GM18499 (cell line): Measurements from ENCODE around the gene PTPRN2.
"Not testable (repeated sequence)": the region's sequence is repeated elsewhere in the genome, so short reads cannot be mapped to it uniquely, and the experiment has no call there.

Source experiments
- ATAC-seq: cut with Tn5 transposase; IDR thresholded peaks from one replicate; pipeline ENCODE4 v1.9.1; 2021; ENCODE audit warnings: moderate number of reproducible peaks; ENCODE audit not compliant: insufficient read depth, unreplicated experiment

PTPRN2 gene

DNA sequence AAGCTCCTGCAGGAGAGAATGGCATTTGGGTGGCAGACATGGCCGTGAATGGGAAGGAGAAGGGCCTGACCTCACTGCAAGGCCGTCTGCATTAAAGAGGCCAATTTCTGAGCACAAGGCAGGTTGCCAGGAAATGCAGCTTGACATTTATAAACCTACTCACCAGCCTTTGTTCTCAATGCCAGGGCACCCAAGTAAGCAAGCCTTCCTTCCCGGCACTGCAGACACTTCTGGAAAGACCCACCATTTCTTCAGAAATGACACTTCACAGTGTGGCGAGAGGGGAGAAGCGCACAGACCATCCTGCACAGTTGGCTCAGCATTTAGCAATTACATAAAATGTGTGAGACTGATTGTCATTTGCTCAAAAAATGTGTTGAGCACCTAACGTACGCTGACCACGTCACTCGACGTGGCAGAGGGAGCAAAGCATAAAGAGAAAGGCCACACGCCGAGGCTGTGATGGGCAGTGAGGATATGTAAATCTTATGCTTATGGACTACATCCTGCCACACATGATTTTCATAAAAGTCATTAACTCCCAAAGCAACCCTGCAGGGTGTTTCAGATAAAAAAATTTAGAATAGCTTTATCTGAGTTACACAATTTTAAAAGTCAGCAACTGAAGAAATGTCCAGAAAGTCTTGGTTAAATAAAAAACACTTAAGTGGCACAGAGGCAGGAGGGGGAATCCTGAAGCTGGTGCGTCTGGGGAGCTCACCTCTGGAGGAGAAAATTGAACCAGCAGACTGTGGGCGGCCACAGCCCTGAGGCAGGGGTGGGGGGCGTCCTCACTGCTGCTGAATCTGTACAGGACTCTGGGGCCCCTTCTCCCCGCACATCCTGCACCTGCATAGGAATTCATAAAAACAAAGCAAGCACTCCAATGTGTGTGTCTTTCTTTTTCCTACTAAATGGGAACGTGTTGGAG lies 543.8 kb downstream of the PTPRN2 start:
- ATAC-seq = no peak

DNA sequence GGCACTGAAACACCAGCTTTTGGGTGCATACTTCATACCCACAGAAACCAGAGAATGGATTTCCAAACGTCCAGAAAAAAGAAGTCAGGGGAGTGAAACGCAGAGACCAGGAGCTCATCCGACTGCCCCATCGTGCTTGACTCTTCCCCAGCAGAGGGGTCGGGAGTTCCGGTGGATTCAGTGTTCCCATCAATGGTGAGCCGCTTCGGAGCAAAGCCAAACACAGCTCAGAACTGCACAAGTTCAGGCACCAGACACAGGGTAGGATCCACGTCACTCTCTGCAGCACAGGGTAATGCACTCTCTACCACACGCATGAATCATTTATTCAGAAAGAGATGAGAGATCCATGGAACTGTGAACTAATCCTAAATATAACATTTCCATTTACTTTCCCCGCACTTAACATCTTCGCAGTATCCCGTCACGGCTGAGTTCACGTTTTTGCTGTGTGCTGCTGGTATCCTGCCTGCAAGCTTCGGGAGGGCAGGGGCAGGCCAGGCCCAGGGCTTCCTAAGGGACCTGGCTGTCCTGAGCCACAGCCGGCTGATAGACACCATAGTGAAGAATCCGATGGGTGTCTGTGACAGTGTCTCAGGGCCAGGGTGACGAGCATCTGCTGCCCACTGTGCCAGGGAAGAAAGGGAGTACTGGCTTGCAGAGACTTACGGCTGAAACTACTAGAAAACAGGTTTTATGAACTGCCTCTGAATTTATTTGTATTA lies 545.3 kb downstream of the PTPRN2 start:
- ATAC-seq = no peak

DNA sequence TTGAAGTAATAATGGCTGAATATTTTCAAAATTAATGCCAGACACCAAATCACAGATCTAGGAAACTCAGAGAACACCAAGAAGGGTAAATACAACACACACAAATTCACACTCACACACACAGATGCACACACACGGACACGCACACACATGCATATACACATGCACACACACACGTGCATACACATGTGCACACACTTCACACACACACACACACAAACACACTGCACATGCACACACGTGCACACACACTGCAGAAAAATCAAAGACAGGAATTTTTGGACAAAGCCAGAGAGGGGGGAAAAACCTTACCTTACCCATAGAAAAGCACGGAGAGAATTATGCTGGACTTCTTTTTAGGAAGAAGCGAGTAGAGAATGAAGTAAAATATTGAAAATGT lies 547.4 kb downstream of the PTPRN2 start:
- no peak for ATAC-seq

DNA sequence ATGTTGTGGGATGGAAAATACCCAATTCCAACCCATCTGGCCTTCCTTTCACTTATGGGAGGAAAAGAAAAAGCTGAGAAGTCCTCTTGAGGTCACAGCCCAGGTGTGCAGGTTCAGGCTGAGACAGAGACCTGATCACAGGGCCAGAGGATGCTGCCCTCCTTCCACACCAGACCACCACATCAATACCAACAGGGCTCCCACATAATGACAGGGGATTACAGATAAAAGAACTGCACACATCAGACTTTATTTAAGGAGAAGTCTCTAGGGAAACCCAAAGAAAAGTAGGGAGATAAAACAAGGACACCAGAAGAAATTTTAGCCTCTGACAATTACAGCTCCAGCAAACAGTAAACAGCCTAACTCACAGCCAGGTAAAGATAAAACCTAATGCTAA lies 548.4 kb downstream of the PTPRN2 start:
- no peak for ATAC-seq

DNA sequence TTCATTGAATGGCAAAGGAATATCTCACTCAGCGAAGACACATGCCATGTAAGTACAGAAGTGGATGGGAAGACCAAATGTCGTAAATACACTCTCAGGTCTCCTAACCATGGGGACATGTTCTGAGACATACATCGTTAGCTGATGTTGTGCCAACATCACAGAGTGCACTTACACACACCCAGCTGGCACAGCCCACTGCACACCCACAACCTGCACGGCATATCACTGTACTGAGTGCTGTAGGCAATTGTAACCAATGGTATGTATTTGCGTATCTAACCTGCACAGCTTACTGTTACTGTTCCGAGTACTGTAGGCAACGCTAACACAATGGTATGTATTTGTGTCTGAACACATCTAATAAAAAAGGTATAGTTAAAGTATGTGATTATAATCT lies 550.4 kb downstream of the PTPRN2 start:
- ATAC-seq = no peak

DNA sequence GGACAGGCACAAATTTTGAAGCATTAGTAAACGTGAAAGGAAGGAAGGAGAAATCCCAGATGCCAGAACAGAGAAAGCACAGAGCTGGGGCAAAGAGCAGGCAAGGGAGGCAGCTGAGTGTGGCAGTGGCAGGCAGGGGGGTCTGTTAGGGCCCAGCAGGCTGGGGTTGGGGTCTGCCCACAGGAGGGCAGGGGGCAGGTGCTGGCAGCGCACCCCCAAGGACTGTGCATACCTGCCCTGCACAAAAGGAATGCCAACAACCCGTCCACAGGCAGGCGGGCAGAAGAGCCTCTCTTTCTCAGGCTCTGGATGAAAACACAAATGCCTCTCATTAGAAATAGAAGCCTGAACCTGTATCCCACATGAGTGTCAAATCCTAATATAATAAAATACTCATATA lies 552.3 kb downstream of the PTPRN2 start:
- ATAC-seq = no peak

DNA sequence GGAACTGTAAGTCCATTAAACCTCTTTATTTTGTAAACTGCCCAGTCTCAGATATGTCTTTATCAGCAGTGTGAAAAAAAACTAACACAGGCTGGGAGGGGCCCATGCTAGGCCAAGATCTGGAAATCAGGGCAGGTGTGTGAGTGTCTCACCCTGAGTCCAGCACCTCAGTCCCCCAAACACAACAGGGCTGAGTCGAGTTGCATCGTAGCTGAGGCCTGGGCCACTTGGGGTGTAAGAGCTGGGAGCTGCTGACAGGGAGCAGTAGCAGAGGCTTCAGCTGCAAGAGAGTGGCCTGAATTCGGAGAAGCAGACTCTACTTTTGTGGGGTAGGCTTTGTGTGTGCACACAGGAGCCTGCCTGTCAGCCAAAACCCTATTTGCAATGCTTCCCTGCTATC lies 553.1 kb downstream of the PTPRN2 start:
- ATAC-seq = no peak

DNA sequence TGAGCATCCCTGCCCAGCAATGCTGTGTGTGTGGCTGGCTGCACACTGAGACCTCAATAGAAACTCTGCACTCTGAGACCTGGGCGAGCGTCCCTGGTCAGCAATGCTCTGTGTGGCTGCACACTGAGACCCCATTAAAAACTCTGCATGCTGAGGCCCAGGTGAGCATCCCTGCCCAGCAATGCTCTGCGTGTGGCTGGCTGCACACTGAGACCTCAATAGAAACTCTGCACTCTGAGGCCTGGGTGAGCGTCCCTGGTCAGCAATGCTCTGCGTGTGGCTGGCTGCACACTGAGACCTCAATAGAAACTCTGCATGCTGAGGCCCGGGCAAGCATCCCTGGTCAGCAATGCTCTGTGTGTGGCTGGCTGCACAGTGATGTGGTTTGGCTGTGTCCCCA lies 553.7 kb downstream of the PTPRN2 start:
- ATAC-seq = not testable (repeated sequence)

DNA sequence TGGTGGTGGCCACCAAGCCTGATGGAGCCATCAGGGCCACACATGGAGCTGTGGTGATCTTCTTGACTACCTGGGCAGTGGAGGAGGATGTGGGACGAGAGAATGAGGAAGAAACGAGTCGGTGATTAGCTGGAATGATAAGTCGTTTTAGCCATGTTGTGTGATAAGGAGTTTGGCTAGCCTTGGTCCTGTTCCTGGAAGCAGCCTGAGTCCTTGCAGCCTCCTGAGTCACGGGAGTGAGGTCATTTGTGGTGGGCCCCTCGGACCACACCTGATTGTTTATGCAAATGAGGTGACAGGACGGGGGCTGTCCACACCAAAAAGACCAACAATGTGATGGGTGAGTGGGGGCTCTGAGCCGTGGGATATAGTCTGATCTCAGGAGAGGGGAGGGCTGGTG lies 554.4 kb downstream of the PTPRN2 start:
- ATAC-seq = no peak

DNA sequence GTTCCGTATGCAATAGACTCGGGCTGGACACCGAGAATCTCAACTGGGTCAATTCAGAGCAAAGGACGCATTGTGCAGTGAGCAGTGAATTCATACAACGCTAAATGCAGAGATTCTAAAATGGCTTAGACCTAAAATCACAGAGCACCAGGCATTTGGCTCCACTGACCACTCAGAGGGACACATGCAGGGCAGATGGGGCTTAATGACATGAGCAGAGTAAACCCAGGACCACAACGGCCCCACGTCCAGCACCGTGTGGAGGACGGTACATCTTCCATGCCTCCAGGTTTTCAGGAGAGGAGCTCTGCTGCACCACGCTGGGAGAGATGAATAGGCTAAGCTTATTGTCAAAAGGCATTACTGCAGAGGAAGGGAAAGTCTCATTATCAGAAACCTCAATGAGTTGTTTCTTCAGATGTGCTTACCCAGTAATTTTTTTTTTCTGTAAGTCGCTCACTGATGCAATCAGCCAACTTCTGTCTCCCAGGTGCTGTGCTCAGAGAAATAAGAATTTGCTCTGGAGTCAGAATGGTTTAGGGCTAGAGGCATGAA lies 555.0 kb downstream of the PTPRN2 start:
- no peak for ATAC-seq

DNA sequence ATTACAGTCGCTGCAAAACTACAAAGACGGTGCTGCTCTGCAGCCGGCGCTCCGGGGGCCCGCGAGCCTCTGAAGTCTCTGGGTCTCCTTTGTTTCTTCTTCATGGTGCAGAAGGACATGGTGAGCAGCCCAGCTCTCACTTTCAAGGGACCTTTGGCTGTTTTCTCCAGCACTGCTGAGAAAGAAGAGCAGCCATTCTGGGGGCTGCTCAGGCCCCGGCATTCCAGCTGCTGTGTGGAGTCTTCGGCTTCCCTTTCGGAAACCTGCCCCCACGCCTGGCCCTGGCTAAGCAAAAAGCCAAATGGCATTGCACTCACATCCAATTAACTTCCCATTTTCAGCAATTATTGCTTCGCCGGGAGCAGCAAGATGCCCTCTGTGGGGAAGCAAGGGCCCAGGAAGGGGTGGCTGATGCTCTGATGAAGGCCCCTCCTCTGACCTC lies 555.7 kb downstream of the PTPRN2 start:
- no peak for ATAC-seq

DNA sequence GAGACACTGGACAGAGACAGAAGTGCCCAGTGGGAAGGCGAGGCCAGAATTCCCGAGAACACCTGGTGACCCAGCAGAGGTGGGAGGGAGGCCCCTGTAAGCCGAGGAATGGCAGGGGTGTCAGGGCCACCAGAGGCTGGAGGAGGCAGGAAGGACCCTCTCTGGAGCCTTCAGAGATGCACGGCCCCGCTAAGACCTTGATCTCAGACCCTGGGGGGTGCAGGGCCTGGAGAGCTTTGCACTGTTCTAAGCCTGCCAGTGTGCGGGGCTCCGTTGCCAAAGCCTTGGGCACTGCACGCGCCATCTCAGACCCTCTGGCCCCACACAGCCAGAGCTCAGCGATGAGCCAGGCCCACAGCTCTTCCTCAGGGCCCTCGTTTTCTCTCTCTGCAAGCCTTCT lies 557.1 kb downstream of the PTPRN2 start:
- no peak for ATAC-seq

DNA sequence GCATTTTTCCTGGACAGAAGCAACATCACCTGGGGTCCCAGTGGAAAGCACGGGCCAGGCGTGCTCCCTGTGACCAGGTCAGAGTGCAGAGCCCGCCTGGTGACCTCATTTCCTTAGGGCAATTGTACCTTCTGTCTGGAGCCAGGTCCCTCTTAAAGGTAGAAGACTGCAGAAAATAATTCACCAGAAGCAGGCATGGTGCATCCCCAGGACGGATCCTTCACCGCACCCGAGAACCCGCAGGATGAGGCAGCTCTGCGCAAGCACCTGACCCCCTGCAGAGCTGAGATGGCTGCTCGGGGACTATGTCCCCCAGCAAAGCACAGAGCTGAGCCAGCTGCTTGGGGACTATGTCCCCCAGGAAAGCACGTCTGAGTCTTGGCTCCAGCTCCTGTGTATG lies 557.6 kb downstream of the PTPRN2 start:
- no peak for ATAC-seq

DNA sequence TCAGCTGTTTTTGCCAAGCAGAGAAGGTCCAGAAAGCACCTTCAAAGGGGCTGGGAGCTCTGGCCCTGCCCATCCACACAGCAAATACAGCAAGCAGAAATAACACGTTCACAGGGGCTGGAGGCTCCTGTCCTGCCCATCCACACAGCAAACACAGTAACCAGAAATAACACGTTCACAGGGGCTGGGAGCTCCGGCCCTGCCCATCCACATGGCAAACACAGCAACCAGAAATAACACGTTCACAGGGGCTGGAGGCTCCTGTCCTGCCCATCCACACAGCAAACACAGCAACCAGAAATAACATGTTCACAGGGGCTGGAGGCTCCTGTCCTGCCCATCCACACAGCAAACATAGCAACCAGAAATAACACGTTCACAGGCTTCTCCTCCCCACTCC lies 558.1 kb downstream of the PTPRN2 start:
- ATAC-seq = no peak

DNA sequence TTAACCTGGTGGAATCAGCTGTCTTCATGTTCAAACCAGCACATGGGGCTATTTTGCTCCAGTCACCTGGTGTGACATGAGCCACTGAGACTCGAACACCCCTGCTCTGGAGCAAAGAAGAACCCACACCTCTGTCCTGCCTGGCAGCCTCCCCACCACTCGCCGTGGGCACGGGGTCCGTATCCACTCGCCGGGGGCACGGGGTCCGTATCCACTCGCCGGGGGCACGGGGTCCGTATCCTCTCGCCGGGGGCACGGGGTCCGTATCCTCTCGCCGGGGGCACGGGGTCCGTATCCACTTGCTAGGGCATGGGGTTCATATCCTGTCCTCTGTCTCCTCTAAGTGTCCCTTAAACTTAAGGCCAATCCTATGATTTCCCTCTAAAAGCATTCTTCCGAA lies 558.7 kb downstream of the PTPRN2 start:
- ATAC-seq = no peak

DNA sequence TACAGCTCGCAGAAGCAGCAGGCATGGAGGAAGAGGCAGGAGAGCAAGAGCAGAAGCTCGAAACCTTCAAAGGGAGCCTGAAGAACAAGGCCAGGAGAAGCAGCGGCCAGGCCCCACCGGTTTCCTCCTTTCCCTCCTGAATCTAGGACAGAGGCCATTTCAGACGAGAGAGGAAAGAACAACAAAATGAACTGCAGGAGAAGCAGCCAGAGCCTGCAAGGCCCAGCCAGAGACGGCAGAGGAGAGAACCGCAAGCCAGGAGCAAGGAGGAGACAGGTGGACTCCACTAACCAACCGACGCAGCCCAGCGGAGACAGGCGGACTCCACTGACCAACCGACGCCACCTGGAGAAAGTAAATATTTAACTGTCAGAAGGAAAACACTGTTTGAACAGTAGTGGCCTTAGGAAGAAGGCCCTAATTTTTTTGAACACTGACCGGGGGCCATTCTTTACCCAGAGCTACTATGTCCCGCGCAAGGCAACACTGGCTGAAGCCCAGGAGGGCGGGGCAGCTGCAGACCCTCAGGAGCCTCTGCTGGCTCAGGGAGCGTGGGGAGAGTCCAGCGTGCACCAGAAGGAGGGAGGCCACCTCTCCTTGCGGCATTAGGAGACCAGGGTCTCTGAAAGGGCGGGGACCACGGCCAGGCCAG lies 559.2 kb downstream of the PTPRN2 start:
- no peak for ATAC-seq

DNA sequence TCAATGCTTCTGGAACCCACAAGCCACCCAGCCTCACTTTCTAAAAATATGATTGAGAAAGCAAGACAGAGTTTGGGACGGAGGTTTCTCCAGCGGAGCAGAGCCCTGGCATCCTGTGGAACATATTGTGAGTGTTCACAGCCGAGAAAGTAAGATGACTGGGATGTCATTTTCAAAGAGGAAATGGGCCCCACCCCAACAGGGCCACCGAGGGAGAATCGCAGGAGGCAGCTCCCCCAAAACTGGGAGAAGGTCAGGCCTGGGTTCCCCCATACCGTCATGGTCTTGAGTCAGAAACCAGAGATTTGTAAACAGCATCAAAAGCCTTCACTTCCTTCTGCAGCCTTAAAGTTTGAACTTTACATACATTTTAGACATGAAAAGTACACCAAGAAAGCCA lies 560.0 kb downstream of the PTPRN2 start:
- ATAC-seq = no peak

DNA sequence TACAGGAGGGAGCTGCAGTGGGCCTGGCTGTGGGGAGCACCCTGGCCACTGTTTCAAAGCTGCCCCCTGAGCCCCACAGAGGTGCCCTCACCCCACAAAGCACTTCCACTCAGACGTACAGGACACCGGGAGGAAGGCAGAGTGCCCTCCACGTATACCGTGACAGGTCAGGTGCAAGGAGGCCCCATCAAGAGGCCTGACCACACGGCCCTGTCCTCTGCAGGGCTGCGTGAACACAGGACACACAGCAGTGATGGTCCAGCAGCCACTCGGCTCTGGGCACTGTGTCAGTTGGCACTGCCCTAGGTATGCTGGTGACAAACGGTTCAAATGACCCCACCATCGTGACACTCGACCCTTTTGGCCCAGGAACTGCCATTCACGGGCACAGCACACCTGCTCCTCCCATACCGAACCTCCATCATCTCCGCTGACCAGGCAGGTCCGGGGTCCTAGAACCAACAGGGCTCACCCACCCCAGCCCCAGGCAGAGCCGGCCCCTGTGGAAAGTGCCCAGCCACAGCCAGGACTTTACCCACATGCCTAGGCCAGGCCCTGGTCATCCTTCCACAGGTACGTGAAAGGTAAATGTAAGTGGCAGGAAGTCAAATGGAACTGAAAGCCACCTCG lies 560.9 kb downstream of the PTPRN2 start:
- no peak for ATAC-seq

DNA sequence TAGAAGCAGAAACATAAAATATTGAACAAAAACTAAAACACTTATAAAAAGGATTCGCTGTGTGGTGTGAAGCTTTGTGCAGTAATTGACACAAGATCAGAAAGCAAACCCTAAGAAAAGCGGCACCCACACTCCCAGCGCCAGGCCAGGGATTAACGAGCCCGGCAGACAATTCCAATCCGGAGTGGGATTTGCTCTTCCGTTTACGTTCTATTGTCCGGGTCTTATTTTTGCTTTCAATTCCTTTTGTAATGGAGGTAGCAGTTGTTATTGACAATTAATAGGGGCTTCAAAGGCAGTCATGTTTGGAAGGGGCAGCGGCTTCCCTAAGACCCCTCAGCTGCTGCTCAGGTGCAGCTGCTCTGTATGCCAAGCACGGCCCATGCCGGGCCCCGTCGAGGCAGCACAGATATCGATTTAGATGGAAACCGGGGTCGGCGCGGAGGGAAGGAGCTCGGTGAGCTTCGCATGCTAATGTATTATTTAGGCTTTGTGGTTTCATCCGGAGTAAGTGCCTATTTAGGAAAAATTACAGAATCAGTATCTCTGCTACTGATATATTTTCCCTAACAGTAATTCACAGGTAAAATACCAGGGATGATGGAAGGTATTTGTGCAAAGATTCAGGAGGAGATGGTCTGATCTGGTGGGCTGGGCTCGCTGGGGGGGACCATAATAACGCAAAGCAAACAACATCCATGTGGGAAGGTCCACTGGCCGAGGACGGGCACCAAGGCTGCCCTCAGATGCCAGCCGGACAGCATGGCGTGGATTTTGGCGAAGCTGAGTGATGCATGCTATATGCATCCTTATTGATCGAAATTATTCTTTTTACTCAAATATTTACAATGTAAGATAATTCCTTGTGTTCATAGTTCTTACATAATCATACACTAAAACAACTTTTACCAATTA lies 561.7 kb downstream of the PTPRN2 start:
- ATAC-seq = no peak
